ENCODE measurements around the gene TRAPPC2L. TPM values are rescaled to one million over a fixed set of nuclear protein-coding genes. Genes with fewer than 3 reads are reported as not detected.

TRAPPC2L gene
- total and polyA plus RNA-seq, 5 donors from 2014 or later: 49.5 to 164 (median 126) TPM

- Mint-ChIP-seq H3K4me1 (peaks cover 0 to 2% (median under 1%) of the 10 kb centered on the region in 4 donors), H3K9me3 (peaks cover 0 to 2% (median 0%) of the 10 kb centered on the region in 7 donors), H3K4me3 (no peak overlapping the region), H3K27me3 (peaks cover 15% of the 10 kb centered on the region), H3K36me3 (no peaks in the 10 kb centered on the region), H3K27ac (no peak overlapping the region)
- no peak overlapping the region for H3K27ac ChIP-seq (ENCODE audit: insufficient read depth, low read length, poor library complexity, severe bottlenecking)
- no peak for DNase-seq
- no peaks in the 10 kb centered on the region for H3K27me3 ChIP-seq (ENCODE audit: control insufficient read depth, insufficient read depth, low read length)
- ATAC-seq (ENCODE audit: low read depth in 2 of 2): no peak
- H3K9me3 ChIP-seq (ENCODE audit: control insufficient read depth in 2 of 2, low read length in 2 of 2): no peaks in the 10 kb centered on the region
- H3K4me3 ChIP-seq (ENCODE audit: low read depth, low read length): no peak overlapping the region
- H3K4me1 ChIP-seq (ENCODE audit: control insufficient read depth, insufficient read depth, low read length, poor library complexity, severe bottlenecking): no peaks in the 10 kb centered on the region
- no peaks in the 10 kb centered on the region for H3K36me3 ChIP-seq (ENCODE audit: control insufficient read depth, insufficient read depth, low read length)
Observed at GRCh38 chr16:88872650-88873331, 15.9 kb downstream of the TRAPPC2L start.

- Mint-ChIP-seq H3K36me3 (no peaks in the 10 kb centered on the region), H3K4me1 (peaks cover 0 to 2% (median under 1%) of the 10 kb centered on the region in 4 donors), H3K27ac (no peak overlapping the region), H3K27me3 (peaks cover 11% of the 10 kb centered on the region), H3K9me3 (peaks cover 0 to 2% (median 0%) of the 10 kb centered on the region in 7 donors), H3K4me3 (no peak overlapping the region)
- no peaks in the 10 kb centered on the region for H3K36me3 ChIP-seq (ENCODE audit: control insufficient read depth, insufficient read depth, low read length)
- no peak overlapping the region for H3K27ac ChIP-seq (ENCODE audit: insufficient read depth, low read length, poor library complexity, severe bottlenecking)
- ATAC-seq (ENCODE audit: low read depth in 2 of 2) (no peak), DNase-seq (no peak)
- no peak overlapping the region for H3K4me3 ChIP-seq (ENCODE audit: low read depth, low read length)
- no peaks in the 10 kb centered on the region for H3K9me3 ChIP-seq (ENCODE audit: control insufficient read depth in 2 of 2, low read length in 2 of 2)
- H3K27me3 ChIP-seq (ENCODE audit: control insufficient read depth, insufficient read depth, low read length): no peaks in the 10 kb centered on the region
- H3K4me1 ChIP-seq (ENCODE audit: control insufficient read depth, insufficient read depth, low read length, poor library complexity, severe bottlenecking): no peaks in the 10 kb centered on the region
Observed at GRCh38 chr16:88874938-88875599, 18.1 kb downstream of the TRAPPC2L start.

DNA sequence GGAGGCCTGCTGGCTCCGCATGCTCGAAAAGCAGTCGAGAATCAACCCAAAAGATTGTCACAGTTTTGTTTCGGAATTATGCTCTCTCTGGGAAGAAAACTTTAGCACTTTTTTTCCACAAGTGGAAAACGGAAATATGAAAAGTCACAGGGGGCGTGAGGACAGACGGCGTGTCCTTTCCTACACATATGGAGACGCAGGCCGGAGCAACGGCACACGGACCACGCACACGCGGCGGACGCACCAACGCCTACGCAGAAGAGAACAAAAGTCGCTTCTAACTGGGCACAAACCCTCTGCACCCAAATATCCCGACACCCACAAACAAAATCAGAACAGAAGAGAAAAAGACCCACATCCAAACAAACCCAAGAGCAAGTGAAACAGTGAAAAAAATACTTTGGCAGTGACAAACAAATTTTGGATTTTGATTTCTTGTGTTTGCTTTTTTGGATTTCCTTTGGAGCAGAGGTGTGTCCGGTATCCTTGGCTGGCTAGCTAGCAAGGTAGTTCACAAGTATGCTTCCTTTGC, 18.8 kb downstream of the TRAPPC2L start:
- no peak overlapping the region for H3K27ac Mint-ChIP-seq
- H3K4me1 Mint-ChIP-seq: peaks cover 0 to 1% (median under 1%) of the 10 kb centered on the region in 4 donors
- H3K27ac ChIP-seq (ENCODE audit: insufficient read depth, low read length, poor library complexity, severe bottlenecking): no peak overlapping the region
- H3K27me3 Mint-ChIP-seq: peaks cover 7% of the 10 kb centered on the region
- H3K4me3 ChIP-seq (ENCODE audit: low read depth, low read length): no peak overlapping the region
- no peak for ATAC-seq (ENCODE audit: low read depth in 2 of 2)
- H3K9me3 Mint-ChIP-seq: peaks cover 0 to 2% (median 0%) of the 10 kb centered on the region in 7 donors
- H3K27me3 ChIP-seq (ENCODE audit: control insufficient read depth, insufficient read depth, low read length): no peaks in the 10 kb centered on the region
- no peaks in the 10 kb centered on the region for H3K36me3 ChIP-seq (ENCODE audit: control insufficient read depth, insufficient read depth, low read length)
- H3K4me1 ChIP-seq (ENCODE audit: control insufficient read depth, insufficient read depth, low read length, poor library complexity, severe bottlenecking): no peaks in the 10 kb centered on the region
- no peak for DNase-seq
- H3K9me3 ChIP-seq (ENCODE audit: control insufficient read depth in 2 of 2, low read length in 2 of 2): no peaks in the 10 kb centered on the region
- no peak overlapping the region for H3K4me3 Mint-ChIP-seq
- H3K36me3 Mint-ChIP-seq: no peaks in the 10 kb centered on the region

DNA sequence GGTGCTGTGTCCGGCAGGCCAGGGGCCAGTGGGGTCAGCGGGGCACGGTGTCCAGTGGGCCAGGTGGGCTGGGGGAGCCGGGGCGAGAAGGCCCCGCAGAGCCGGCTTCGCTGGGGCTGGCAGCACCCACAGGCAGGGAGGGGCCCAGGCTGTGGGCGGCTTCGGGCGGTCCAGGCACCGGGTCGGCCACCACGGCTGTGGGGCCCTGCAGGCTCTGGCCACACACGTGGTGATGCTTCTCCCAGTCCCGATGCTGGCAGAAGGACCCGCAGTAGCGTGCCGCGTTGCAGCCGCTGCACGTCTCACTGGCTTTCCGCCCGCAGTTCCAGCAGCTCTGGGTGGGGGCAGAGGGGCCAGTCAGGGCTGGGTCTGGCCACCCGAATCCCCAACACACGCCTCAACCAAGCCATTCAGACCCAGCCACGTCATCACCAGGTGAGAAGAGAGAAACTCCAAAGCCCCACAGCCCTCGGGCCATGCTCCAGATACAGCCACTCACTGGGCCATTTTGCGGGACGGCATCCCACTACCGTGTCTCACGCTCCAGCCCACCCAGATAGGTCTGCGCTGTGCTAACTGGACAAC, 20.1 kb downstream of the TRAPPC2L start:
- Histone ChIP-seq H3K27me3 (ENCODE audit: control insufficient read depth, insufficient read depth, low read length) (no peaks in the 10 kb centered on the region), H3K9me3 (ENCODE audit: control insufficient read depth in 2 of 2, low read length in 2 of 2) (no peaks in the 10 kb centered on the region), H3K4me1 (ENCODE audit: control insufficient read depth, insufficient read depth, low read length, poor library complexity, severe bottlenecking) (no peaks in the 10 kb centered on the region), H3K36me3 (ENCODE audit: control insufficient read depth, insufficient read depth, low read length) (no peaks in the 10 kb centered on the region), H3K27ac (ENCODE audit: insufficient read depth, low read length, poor library complexity, severe bottlenecking) (no peak overlapping the region), H3K4me3 (ENCODE audit: low read depth, low read length) (no peak overlapping the region)
- Mint-ChIP-seq H3K27ac (no peak overlapping the region), H3K9me3 (peaks cover 0 to 2% (median 0%) of the 10 kb centered on the region in 7 donors), H3K36me3 (no peaks in the 10 kb centered on the region), H3K4me3 (no peak overlapping the region), H3K4me1 (peaks cover 0 to 1% (median 0%) of the 10 kb centered on the region in 4 donors), H3K27me3 (no peaks in the 10 kb centered on the region)
- ATAC-seq (ENCODE audit: low read depth in 2 of 2) (no peak), DNase-seq (no peak)

DNA sequence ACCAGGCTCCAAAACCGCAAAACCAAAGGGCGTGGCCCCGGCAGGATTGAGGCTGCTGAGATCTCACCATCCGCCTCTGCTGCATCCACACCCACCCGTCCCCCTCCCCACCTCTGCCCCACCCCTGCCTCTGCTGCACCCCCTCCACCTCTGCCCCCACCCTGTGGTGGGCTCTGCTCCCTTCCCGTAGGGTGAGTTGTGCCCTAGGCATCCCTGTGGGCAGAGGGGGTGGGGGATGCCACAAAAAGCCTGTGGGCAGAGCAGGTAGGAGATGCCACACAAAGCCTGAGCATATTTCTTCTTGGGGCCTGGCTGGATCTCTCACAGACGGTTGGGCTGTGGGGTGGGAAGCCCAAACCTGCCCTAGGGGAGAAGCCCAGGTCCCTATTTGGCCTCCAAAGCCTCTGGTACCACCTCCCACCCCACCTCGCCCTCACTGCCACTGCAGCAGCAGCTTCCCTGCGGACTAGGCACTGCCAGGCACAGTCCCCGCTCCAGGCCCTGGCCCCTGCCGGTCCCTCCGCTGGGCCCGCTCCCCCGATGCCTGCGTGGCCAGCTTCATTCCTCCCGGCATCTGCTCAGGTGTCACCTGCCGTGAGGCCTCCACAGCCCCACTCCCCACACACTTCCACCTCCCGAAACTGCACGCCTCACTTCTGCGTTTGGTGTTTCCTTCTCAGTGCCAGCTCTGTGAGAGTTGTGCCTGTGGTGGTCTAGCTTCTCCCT, 20.8 kb downstream of the TRAPPC2L start:
- no peak overlapping the region for H3K27ac Mint-ChIP-seq
- H3K4me1 ChIP-seq (ENCODE audit: control insufficient read depth, insufficient read depth, low read length, poor library complexity, severe bottlenecking): no peaks in the 10 kb centered on the region
- no peak for DNase-seq
- no peaks in the 10 kb centered on the region for H3K36me3 Mint-ChIP-seq
- H3K36me3 ChIP-seq (ENCODE audit: control insufficient read depth, insufficient read depth, low read length): no peaks in the 10 kb centered on the region
- H3K9me3 ChIP-seq (ENCODE audit: control insufficient read depth in 2 of 2, low read length in 2 of 2): no peaks in the 10 kb centered on the region
- H3K27me3 ChIP-seq (ENCODE audit: control insufficient read depth, insufficient read depth, low read length): no peaks in the 10 kb centered on the region
- H3K27ac ChIP-seq (ENCODE audit: insufficient read depth, low read length, poor library complexity, severe bottlenecking): no peak overlapping the region
- no peak overlapping the region for H3K4me3 Mint-ChIP-seq
- no peak for ATAC-seq (ENCODE audit: low read depth in 2 of 2)
- H3K4me3 ChIP-seq (ENCODE audit: low read depth, low read length): no peak overlapping the region
- H3K27me3 Mint-ChIP-seq: no peaks in the 10 kb centered on the region
- H3K4me1 Mint-ChIP-seq: peaks cover 0 to 3% (median under 1%) of the 10 kb centered on the region in 4 donors
- peaks cover 0 to 2% (median 0%) of the 10 kb centered on the region in 7 donors for H3K9me3 Mint-ChIP-seq

- Mint-ChIP-seq H3K27ac (no peak overlapping the region), H3K4me3 (no peak overlapping the region)
- DNase-seq: no peak
Observed at GRCh38 chr16:88878356-88878755, 21.4 kb downstream of the TRAPPC2L start.

DNA sequence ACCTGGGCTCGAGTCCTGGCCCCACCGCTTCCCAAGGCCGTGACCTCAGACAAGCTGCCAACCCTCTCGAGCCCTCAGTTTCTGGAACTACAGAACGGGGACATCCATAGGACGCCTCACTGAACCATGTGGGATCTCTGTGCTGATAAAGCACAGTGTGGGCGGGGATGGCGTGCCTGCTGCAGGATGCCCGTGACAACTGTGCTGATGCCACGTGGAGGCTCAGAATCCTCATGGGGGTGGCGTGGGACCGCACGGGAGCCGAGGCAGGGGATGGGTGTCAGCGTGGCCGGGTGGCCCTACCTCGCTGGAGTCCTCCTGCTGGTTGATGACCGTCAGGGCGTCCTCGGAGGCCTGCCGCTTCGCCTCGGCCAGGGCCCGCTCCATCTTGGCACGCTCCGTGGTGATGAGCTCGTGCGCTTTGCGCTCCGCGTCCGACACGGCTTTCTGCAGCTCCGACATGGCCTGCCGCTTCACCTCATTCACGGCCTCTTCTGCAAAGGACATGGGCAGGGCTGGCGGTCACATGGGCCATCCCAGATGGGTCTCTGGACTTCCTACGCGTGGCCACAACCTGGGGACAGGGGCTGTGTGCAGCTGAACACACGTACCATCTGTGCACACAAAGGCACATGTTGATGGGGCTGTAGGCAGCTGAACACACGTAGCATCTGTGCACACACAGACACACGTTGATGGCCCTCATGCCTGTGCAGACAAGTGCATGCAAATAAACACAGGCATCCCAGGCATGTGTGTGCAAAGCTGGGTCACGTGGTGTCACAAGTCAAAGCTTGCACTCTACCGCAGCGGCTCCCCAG, 22.2 kb downstream of the TRAPPC2L start:
- Histone ChIP-seq H3K27me3 (ENCODE audit: control insufficient read depth, insufficient read depth, low read length) (no peaks in the 10 kb centered on the region), H3K4me1 (ENCODE audit: control insufficient read depth, insufficient read depth, low read length, poor library complexity, severe bottlenecking) (no peaks in the 10 kb centered on the region), H3K4me3 (ENCODE audit: low read depth, low read length) (no peak overlapping the region), H3K9me3 (ENCODE audit: control insufficient read depth in 2 of 2, low read length in 2 of 2) (no peaks in the 10 kb centered on the region), H3K27ac (ENCODE audit: insufficient read depth, low read length, poor library complexity, severe bottlenecking) (no peak overlapping the region), H3K36me3 (ENCODE audit: control insufficient read depth, insufficient read depth, low read length) (no peaks in the 10 kb centered on the region)
- Mint-ChIP-seq H3K9me3 (peaks cover 0 to 2% (median 0%) of the 10 kb centered on the region in 7 donors), H3K4me3 (no peak overlapping the region), H3K36me3 (no peaks in the 10 kb centered on the region), H3K27me3 (no peaks in the 10 kb centered on the region), H3K27ac (no peak overlapping the region), H3K4me1 (peaks cover 0 to 3% (median 1%) of the 10 kb centered on the region in 4 donors)
- ATAC-seq (ENCODE audit: low read depth in 2 of 2) (no peak), DNase-seq (no peak)

More at GRCh38 chr16:88878356-88878755, 21.4 kb downstream of the TRAPPC2L start:
- peaks cover 0 to 3% (median 1%) of the 10 kb centered on the region in 4 donors for H3K4me1 Mint-ChIP-seq
- ATAC-seq (ENCODE audit: low read depth in 2 of 2): no peak
- no peaks in the 10 kb centered on the region for H3K27me3 Mint-ChIP-seq
- no peaks in the 10 kb centered on the region for H3K36me3 ChIP-seq (ENCODE audit: control insufficient read depth, insufficient read depth, low read length)
- H3K4me1 ChIP-seq (ENCODE audit: control insufficient read depth, insufficient read depth, low read length, poor library complexity, severe bottlenecking): no peaks in the 10 kb centered on the region
- peaks cover 0 to 2% (median 0%) of the 10 kb centered on the region in 7 donors for H3K9me3 Mint-ChIP-seq
- no peak overlapping the region for H3K27ac ChIP-seq (ENCODE audit: insufficient read depth, low read length, poor library complexity, severe bottlenecking)
- no peak overlapping the region for H3K4me3 ChIP-seq (ENCODE audit: low read depth, low read length)
- H3K9me3 ChIP-seq (ENCODE audit: control insufficient read depth in 2 of 2, low read length in 2 of 2): no peaks in the 10 kb centered on the region
- H3K27me3 ChIP-seq (ENCODE audit: control insufficient read depth, insufficient read depth, low read length): no peaks in the 10 kb centered on the region
- no peaks in the 10 kb centered on the region for H3K36me3 Mint-ChIP-seq

Data from CD4-positive, CD25-positive, alpha-beta regulatory T cell (primary cell).